Glutamatergic neuron (in vitro differentiated cells): ENCODE results near the gene CTBP2. TPM values are rescaled to one million over a fixed set of nuclear protein-coding genes. Genes with fewer than 3 reads are reported as not detected.
A peak's percentile ranks its signal among the peaks of the same experiment; 100 is the strongest.

Experiments
- DNase-seq: peaks from one replicate; pipeline ENCODE4 v3.0.0; 2022
- H3K27ac Mint-ChIP-seq: one replicate; pipeline ENCODE4 v1.8.0; 2020; ENCODE audit warnings: mild to moderate bottlenecking, mixed read lengths, inconsistent platforms; ENCODE audit not compliant: unreplicated experiment
- H3K27me3 Mint-ChIP-seq: one replicate; pipeline ENCODE4 v1.8.0; 2020; ENCODE audit warnings: mild to moderate bottlenecking, moderate library complexity, mixed read lengths, inconsistent platforms; ENCODE audit not compliant: unreplicated experiment
- H3K36me3 Mint-ChIP-seq: one replicate; pipeline ENCODE4 v1.8.0; 2020; ENCODE audit warnings: mild to moderate bottlenecking, mixed read lengths, inconsistent platforms; ENCODE audit not compliant: unreplicated experiment
- H3K4me1 Mint-ChIP-seq: one replicate; pipeline ENCODE4 v1.8.0; 2020; ENCODE audit warnings: mild to moderate bottlenecking, low read depth, mixed read lengths, inconsistent platforms; ENCODE audit not compliant: unreplicated experiment
- H3K4me3 Mint-ChIP-seq: one replicate; pipeline ENCODE4 v1.8.0; 2020; ENCODE audit warnings: mild to moderate bottlenecking, mixed read lengths, inconsistent platforms; ENCODE audit not compliant: unreplicated experiment
- H3K9me3 Mint-ChIP-seq: one replicate; pipeline ENCODE4 v1.8.0; 2020; ENCODE audit warnings: mild to moderate bottlenecking, moderate library complexity, mixed read lengths, inconsistent platforms; ENCODE audit not compliant: unreplicated experiment
- total RNA-seq: library from RNA; stranded (reverse); fragmentation: NEBNext Ultra II Directional; extraction: Animal tissue kit (Norgen Biotek cat#: 25700); gene quantifications from one replicate; pipeline ENCODE4 v1.2.1, GENCODE V29; 2021; ENCODE audit not compliant: unreplicated experiment
- TF ChIP-seq, protein P1 (sequence below): fragments of 200-600 bp; sonication (generic); IDR thresholded peaks from one replicate; pipeline ENCODE4 v1.5.0; 2021; ENCODE audit not compliant: partially characterized antibody, unreplicated experiment

CTBP2 gene
- total RNA-seq, 1 donor from 2014 or later = 174 TPM

DNA sequence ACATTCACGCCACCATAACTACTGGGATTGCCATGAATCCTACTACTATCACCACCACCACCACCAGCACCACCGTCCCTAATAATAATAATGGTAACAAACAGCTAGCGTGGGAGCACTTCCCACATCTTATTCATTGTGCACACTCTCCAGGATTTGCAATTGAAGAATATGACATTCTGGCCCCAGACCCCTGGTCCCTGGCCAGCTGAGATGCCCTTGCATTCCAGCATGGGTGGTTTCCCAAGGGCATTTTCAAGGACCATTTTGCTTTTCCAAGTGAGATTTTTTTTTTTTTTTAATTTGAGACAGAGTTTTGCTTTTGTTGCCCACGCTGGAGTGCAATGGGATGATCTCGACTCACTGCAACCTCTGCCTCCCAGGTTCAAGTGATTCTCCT is 14.7 kb downstream of the CTBP2 start:
- H3K4me3 Mint-ChIP-seq = no peak overlapping the region
- peaks cover 7% of the 10 kb centered on the region for H3K27me3 Mint-ChIP-seq
- H3K9me3 Mint-ChIP-seq = peaks cover 13% of the 10 kb centered on the region
- no peak for DNase-seq
- H3K4me1 Mint-ChIP-seq = peaks cover 50% of the 10 kb centered on the region
- no peak overlapping the region for H3K27ac Mint-ChIP-seq
- TF ChIP-seq, protein P1, sequence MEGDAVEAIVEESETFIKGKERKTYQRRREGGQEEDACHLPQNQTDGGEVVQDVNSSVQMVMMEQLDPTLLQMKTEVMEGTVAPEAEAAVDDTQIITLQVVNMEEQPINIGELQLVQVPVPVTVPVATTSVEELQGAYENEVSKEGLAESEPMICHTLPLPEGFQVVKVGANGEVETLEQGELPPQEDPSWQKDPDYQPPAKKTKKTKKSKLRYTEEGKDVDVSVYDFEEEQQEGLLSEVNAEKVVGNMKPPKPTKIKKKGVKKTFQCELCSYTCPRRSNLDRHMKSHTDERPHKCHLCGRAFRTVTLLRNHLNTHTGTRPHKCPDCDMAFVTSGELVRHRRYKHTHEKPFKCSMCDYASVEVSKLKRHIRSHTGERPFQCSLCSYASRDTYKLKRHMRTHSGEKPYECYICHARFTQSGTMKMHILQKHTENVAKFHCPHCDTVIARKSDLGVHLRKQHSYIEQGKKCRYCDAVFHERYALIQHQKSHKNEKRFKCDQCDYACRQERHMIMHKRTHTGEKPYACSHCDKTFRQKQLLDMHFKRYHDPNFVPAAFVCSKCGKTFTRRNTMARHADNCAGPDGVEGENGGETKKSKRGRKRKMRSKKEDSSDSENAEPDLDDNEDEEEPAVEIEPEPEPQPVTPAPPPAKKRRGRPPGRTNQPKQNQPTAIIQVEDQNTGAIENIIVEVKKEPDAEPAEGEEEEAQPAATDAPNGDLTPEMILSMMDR = no peak
- no peaks in the 10 kb centered on the region for H3K36me3 Mint-ChIP-seq

DNA sequence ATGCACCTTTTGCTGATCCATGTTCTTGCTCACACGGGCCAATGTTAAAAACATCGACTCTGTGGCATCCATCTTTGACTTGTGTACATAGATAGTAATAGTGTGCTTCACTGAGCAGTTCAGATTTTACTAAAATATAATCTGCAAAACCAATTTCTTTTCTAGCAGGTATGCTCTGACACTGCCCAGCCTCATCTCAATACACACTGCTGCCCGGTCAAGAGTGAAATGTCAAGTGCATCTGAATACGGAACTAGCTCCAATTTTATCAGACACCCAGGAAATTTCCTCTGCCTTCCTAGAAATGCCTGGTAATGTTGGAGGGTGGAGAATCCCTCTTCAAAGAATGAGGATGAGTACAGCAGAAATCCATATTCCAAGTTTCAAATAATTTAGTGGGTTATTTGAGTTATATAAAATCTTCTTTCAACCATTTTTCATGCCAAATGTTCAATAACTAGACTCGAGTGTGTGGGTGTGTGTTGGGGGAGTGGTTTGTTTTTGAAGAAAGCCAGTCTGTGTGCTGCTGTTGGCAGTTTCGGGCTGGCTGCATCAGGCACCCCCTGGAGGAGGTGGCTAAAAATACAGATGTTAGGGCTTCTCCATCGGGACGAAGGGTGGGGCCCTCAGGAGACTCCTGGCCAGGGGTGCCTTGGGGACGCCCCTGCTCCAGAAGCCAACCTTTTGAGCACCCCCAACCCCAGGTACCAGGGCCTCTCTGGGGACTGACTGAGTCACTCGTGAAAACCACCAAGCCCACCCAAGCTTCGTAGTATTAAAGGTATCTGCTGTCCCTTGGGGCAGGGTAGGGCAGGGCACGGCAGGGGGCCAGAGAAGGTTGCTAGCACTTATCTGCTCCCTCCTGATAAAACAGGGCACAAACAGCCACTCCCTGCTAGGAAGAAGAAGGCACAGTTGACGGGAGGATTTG is 15.4 kb downstream of the CTBP2 start:
- Mint-ChIP-seq H3K27ac (no peak overlapping the region), H3K9me3 (peaks cover 11% of the 10 kb centered on the region), H3K36me3 (no peaks in the 10 kb centered on the region), H3K27me3 (peaks cover 7% of the 10 kb centered on the region), H3K4me1 (peaks cover 49% of the 10 kb centered on the region), H3K4me3 (peak overlapping the region; percentile 42)
- TF ChIP-seq, protein P1 = no peak
- DNase-seq = no peak

DNA sequence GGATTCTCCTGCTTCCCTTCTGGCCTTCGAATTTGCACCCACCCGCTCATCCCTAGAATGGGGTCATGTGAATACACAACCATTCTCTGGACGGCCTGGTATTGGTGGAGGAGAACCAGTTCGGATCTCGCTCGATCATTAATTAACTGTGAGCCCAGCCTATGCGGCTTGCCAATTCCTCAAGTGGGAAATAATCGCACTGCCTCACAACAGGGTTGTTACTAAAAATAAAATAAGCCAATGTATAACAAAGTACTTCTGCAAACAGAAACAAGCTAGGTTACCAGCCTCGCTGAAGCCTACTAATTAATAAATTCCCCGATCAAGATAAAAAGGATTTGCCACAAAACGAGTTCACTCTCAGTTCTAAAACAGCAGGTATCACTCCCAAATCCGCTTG is 16.2 kb downstream of the CTBP2 start:
- Mint-ChIP-seq H3K27ac (no peak overlapping the region), H3K27me3 (peaks cover 7% of the 10 kb centered on the region), H3K9me3 (peaks cover 11% of the 10 kb centered on the region), H3K4me3 (no peak overlapping the region), H3K36me3 (no peaks in the 10 kb centered on the region), H3K4me1 (peaks cover 49% of the 10 kb centered on the region)
- DNase-seq = no peak
- TF ChIP-seq, protein P1 = no peak

DNA sequence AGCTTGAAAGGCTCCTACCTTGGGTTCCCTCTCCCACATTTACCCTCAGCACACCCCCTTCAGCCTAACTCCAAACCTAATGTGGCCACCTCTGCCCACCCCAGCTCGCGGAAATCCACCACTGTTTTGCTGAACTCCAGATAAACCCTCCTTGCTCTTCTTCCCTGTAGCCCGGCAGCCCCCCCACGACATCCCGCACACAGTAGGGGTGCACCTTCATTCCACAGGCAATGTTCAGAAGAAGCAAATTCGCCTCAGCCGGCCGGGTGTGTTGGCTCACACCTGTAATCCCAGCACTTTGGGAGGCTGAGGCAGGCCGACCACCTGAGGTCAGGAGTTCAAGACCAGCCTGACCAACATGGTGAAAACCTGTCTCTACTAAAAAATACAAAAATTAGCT is 17.4 kb downstream of the CTBP2 start:
- Mint-ChIP-seq H3K4me1 (peaks cover 50% of the 10 kb centered on the region), H3K9me3 (peaks cover 8% of the 10 kb centered on the region), H3K4me3 (no peak overlapping the region), H3K36me3 (no peaks in the 10 kb centered on the region), H3K27me3 (peaks cover 7% of the 10 kb centered on the region), H3K27ac (no peak overlapping the region)
- no peak for DNase-seq
- TF ChIP-seq, protein P1 = no peak

DNA sequence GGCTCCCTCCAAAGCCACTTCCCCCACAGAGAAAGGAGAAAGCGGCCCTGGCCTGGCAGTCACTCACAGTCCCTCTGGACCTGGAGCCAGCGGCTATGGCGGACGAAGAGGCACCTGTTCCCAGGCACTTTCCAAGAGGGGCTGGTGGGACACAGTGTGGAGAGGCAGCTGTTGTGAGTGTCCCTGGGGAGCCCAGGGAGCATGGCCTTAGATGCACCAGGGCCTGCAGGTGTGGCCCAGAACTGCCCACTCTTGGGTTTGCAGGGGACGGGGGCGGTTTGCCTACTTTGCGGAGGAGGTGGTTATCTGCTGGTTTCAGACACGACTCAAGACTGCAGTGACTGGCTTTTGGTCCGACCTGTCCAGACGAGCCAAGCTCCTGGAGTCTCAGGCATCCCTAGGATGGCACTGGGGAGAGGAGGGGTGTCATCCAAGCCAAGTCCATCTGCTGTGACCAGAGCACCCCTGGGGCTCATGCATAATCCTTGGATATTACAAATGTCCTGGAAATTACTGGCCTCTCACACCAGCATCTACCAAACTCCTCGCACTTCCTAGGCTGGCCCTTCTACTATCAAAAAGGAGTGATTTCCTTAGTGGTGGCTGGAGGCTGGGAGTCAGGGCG is 18.4 kb downstream of the CTBP2 start:
- peak overlapping the region; percentile 42 for H3K4me3 Mint-ChIP-seq
- peak; percentile 60 for DNase-seq
- H3K27ac Mint-ChIP-seq = no peak overlapping the region
- H3K36me3 Mint-ChIP-seq = no peaks in the 10 kb centered on the region
- peaks cover 8% of the 10 kb centered on the region for H3K9me3 Mint-ChIP-seq
- TF ChIP-seq, protein P1 = no peak
- H3K4me1 Mint-ChIP-seq = peaks cover 51% of the 10 kb centered on the region
- H3K27me3 Mint-ChIP-seq = peaks cover 7% of the 10 kb centered on the region
